Activated T-cell treated with anti-CD3 and anti-CD28 coated beads, Interleukin-2, amount 50 U/mL, for 1 hour (primary cell): ENCODE data around the gene PRR29.

Experiments
- DNase-seq: peaks from one replicate; pipeline ENCODE4 v3.0.0-alpha.2; 2020

The PRR29 gene

GRCh38 chr17:63998050-63998720 is at the start of gene PRR29:
PRR29 (plus strand) TSS chr17:63998351; CDS start chr17:63998365, 14 bp downstream.
- DNase-seq = peak; percentile 78

- DNase-seq = no peak
These were observed 49.6 kb upstream of the PRR29 start for GRCh38 chr17:63948521-63948920.

DNA sequence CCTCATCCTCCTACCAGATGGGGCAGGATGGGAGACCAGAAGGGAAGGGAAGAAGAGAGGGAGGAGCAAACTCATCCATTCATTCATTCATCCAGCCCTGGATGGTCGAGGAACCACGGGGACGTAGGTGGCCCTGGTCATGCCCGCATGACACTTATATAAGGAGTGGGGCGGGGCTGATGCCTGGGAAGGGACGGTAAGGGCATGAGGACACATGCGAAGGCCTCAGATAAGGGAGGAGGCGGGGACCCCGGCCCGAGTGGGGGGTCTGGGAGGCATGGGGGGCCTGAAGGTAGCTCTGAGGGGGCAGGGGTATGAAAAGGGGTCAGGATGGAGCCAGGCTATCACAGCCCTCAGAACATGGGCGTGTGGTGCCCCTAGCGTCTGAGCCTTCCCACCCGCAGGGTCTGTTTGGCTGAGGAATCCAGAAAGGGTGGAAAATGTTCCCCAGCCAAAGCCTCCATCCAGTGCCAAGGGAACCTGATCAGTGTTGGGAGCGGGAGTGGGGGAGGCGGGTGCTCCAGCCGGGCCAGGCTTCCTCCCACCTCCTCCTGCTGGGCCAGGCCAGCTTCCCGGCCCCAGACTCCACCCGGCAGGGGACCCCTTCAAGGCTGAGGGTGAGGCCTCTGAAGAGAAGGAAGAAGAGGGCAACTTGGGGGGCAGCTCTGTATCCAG is 48.4 kb upstream of the PRR29 start:
- no peak for DNase-seq

GRCh38 chr17:63950940-63951907 is 46.9 kb upstream of the PRR29 start:
- DNase-seq = peak; percentile 48

DNA sequence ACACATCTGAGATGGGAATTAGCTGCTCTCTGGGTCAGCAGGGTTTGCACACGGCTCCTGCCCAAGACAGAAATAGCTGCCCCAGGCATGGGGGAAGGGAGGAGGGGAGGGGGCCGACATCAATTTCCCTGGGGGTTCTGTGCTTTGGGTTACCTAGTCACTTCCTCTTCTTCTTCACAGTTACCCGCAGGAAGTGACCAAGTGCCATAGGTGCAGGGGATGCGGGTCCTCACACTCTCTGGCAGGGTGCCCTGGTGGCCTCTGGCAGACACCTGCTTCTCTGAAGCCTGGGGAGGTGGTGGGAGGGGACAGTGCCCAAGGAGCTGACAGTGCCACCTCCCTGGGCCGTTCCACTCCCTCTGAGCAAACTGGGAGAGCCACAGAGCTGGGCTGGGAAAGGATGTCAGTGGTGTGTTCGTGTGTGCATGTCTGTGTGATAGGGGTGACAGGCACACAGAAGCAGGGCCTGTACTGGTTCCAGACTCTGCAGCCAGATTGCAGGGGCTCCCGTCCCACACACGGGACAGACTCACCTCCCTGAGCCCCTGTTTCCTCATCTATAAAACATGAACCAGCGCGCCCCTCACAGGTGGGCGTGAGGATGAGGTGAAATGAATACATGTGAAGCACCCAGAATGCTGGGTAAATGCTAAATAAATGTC is 43.6 kb upstream of the PRR29 start:
- DNase-seq = peak; percentile 37

DNA sequence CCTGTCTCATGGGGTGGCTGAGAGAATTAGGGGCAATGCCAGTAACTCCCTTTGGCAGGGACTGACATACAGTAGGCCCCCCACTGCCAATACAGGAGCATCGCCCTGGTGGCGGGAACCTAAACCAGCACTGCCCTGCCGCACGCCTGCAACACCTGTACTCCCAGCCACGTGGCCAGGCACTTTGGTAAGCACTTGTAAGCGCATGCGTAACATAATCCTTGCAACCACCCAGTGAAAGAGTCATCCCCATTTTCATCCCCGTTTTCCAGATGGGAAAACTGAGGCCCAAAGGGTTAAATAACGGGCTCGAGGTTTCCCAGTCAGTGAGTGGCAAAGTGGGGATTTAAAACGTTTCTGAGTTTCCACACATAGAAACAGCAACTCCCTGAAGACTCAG is 42.9 kb upstream of the PRR29 start:
- DNase-seq = no peak

DNA sequence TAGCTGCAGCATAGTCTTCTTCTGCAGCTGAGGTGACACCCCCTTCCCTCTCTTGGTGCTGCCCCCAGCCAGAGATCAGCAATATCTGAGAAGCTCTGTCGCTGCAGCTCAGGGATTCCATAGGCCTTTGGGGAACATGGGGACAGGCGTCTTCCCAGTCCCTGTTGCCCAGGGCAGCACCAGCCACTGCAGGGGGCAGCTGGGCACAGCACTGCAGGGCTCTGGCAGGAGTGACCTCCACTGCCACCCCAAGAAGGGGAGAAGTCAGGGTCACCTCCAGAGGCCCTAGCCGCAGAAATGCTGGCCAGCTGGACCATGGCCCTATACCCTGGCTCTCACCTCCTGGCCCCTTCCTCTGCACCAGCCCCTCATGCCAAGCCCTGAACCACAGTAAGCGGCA is 42.4 kb upstream of the PRR29 start:
- no peak for DNase-seq

GRCh38 chr17:63956296-63956920 is 41.7 kb upstream of the PRR29 start:
- DNase-seq = no peak

- DNase-seq = no peak
These were observed 38.1 kb upstream of the PRR29 start for GRCh38 chr17:63960006-63960405.

DNA sequence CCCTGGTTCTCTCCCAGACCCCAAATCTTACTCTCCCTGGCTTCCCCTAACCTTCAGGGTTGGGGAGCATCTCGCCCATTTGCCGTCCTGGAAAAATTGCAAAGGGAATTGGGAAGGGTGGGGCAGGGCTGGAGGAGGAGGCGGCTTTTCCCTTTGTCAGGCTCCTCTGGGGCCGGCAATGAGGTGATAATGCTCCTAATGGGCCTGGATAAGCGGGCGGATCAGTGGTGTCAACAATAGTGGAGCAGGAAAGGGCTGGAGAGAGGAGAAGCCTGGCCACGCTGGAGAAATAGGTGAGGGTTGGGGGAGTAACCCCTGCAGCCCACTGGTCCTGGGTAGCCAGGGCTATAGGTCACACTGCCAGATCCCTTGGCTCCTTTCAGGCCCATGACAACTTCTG is 37.7 kb upstream of the PRR29 start:
- DNase-seq = no peak

DNA sequence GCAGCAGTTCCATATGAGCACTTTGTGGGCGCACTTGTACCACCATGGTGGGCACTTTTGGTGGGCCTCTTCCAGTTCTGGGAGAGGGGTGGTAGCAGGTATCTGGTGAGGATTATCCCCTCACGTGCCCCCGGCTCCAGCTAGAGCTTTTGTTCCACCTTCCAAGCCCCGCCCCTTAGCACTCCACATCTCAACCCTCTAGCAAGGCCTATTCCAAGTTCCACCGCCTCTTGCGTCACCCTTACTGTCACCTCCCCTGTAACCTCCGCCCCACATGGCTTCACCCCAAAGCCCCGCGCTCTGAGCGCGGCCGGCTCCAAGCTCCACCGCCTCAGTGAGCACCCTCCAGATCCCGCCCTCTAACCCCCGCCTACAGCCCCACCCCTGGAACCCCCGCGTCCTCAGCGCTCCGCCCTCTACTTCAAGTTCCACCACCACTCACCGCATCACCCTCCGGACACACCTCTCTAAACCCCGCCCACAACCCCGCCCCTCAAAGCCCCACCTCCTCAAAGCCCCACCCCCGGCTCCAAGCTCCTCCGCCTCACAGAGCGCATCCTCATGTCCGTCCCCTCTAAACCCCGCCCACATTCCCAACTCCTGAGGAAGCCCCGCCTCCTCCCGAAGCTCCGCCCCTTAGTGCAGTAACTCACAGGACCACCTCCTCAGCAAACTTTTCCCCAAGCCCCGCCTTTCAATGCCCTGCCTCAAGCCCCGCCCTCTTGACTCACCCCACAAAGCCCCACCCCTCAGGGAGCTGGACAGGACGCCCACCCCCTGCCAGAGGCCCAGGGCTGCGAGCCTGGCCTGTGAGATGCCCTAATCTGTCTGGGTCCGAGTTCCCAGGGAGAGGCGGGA is 36.6 kb upstream of the PRR29 start:
- no peak for DNase-seq

DNA sequence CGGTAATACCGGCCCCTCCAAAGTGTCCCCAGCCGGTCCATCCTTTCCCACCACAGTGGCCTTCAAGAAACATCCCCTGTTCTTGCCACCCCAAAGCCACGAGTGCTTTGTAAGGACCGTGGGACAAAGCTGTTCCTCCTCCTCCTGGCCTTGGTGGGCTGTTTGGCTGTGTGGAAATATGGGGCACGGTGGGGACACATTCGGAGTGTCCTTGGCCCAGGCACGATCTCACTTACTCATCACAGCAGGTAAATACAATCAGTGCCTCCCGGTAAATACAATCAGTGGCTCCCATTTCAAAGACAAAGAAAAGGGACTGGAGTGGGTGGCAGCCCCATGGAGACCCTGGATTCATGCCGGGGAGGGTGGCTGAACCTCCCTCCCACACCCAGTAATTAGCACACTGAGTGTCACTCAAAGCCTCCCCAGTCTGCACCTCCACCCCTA is 35.8 kb upstream of the PRR29 start:
- no peak for DNase-seq

DNA sequence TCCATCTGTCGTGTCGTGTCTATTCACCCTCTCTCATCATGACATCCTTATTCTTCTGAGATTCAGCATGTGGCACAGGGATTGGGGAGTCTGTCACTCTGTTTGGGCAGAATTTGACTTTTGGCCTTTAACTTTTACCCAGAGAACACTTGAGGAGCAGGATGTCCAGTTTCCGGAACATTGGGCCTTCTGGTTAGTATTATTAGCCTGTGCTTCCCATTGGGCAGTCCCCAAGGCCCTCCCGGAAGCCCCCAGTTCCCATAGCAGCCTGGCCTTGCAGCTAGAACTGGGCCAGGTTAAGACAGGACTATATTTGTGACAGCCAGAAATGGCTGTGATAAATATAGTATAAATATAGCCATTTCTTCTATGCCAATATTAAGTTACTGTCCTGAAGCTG is 35.0 kb upstream of the PRR29 start:
- DNase-seq = no peak

GRCh38 chr17:63966646-63967264 is 31.4 kb upstream of the PRR29 start:
- no peak for DNase-seq

DNA sequence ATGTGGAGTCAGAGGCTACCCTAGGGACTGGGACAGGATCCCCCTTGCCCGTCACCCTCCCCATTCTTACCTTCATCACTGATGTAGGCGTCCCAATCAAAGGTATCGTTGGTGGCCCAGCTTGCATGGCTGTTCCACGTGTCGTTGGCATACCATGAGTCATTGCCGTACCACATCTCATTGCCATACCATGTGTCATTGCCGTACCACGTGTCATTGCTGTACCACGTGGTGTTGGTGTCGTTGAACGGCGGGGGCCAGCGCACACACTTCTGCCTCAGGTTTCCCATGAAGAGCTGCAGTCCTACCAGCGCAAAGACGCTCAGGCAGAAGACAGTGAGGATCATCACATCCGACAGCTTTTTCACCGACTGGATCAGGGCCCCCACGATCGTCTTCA is 30.2 kb upstream of the PRR29 start:
- no peak for DNase-seq

DNA sequence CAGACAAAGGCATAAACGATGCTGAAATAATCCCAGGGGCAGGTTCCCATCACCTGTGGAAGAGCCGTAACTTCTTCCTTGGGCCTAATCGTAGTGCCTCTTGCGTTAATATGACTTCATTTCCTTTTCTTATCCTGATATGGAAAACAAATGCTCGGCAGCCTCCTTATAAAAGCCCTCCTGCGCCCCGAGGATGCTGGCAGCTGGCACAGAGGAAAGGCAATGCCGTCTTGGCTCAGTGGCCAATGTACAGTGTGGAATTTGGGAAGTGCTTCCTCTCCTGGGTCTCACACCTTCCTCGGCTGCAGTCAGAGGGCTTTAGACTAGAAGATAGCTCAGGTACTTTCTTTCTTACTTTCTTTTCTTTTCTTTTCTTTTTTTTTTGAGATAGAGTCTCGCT is 28.9 kb upstream of the PRR29 start:
- DNase-seq = no peak

DNA sequence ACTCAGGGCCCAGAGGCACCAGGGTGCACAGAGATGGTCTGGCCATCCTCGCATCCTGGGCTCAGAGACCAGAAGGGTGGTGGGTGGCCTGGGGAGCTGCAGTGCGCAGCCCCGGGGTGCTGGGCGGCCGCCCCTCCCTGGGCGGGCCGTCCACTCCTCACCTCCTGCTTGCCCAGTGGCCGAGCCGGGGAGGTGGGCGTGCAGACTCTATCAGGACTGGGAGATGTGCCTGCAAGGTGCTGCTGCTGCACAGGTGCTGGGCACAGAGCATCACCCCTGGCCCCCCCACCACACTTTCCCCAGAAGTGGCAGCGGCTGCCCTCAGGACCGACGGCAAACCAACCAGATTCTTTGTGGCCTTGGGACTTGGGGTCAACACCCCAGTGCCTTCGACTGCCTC is 25.4 kb upstream of the PRR29 start, which contains the start of gene SCN4A:
TSS of gene SCN4A (minus strand) at position 123 of the 400 bp plus-strand sequence. CDS start at position 46, 77 bp downstream.
- no peak for DNase-seq

DNA sequence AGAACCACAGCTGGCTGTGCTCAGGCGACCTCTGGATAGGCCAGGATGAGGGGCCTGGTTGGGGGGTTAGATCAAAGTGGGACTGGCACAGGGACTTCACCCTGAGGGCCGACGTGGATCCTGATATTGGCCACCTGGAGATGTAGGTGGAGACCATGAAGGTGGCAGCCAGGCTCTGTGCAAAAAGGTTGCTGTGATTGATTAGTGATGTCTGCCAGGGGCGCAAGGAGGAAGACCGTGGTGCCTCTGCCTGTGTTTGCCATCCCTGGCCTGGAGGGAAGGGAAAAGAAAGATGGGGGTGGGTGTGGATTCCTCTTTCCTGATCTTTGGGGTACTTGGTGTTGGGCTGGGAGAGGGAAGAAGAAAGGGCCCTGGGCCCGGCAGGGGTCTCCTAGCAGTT is 24.9 kb upstream of the PRR29 start:
- DNase-seq = no peak

GRCh38 chr17:63973930-63974593 is 24.1 kb upstream of the PRR29 start:
- DNase-seq = no peak

DNA sequence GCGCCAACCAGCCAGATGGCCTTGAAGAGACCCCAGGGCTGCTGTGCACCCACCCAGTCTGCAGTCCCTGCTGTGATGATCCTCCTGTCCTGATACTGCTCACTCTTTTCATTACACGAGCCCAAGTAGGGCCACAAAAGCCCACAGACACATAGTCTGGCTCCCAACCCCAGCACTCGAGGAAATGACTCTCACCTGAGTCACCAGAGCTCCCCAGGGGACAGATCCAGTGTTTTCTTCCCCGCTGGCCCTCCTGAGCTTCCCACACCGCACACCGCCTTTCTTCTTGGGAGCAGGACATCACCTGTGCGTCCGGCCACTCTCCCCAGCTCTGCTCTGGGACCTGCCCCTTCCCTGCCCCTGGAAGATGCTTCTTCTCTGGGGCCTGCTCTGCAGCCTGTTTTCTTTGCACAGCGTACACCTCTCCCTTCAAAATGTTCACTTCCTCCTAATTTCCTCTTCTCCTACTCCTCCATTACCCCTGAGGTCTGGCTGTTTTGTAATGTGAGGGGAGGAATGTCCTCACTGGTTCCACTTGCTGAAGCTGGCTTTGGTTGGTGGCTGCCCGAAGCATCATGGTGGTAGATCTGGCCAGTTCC is 23.5 kb upstream of the PRR29 start:
- no peak for DNase-seq
